Stimulated activated CD4-positive, alpha-beta T cell treated with anti-CD3 and anti-CD28 coated beads, Interleukin-4, amount 100 ng/mL, for 48 hours (primary cell): ENCODE measurements around the gene DLGAP1.
"Not testable (repeated sequence)": the region's sequence is repeated elsewhere in the genome, so short reads cannot be mapped to it uniquely, and the experiment has no call there.

ENCODE experiments used
- DNase-seq, 2 donors: peaks; one replicate each; pipeline ENCODE4 v3.0.0-alpha.2; 2020; ENCODE audit warnings: low read depth in 2 of 2

Gene DLGAP1

DNA sequence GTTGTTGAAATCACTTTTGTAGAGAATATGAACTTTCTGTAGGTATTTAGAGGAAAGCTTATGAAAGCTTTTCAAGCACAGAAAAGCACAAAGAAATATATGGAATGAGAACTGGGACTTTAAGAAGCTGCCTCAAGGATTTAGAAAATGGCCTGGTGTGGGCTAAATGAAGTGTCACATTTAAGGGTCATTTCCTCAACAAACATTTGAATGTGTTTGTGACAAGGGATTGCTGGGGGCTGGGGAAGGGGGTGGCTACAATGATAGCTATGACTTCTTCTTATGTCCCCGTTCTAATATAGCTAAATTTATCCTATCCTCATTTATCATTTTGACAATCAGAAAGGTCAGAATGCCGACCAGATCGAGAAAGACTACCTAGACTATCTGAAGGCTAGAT lies 69.2 kb downstream of the DLGAP1 start:
- no peak for DNase-seq

DNA sequence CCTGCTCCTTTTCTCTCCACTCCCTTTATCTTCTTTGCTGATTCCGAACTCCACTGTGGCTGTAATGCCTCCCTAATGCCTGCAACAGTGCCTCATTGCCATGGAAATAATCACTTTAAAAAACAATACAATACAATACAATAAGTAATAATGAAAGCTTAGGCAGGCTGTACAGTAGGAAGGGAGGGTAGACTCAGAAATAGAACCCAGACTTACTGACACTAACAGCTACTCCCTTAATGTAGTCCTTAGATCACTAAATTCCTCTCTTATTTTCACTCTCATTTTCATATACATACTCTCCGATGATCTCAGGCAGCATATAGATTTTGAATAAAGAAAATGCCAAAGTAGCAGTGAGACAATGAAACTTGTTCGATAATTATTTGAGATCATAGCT lies 70.2 kb downstream of the DLGAP1 start:
- DNase-seq = no peak

DNA sequence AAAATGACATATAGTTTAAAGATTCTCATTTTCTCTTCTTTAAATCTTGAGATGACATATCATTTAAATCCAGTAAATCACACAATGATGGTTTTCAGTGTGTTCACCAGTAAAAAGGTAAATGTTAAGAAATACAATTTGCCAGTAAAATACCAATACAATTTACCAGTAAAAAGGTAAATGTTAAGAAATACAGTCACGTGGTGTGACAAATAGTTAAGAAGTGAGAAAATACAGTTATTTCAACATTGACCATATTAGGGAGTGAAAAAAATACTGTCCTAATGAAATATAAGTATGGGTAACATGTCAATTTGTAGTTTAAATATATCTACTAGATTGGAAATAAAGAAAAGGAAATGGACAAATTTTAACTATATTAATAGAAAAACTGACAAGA lies 80.5 kb downstream of the DLGAP1 start:
- no peak for DNase-seq

- no peak for DNase-seq
These were observed 85.4 kb downstream of the DLGAP1 start for GRCh38 chr18:4369705-4370104.

- no peak for DNase-seq
These were observed 94.8 kb downstream of the DLGAP1 start for GRCh38 chr18:4360221-4360715.

GRCh38 chr18:4358618-4359017 lies 96.5 kb downstream of the DLGAP1 start:
- DNase-seq = no peak

- DNase-seq = no peak
These were observed 97.5 kb downstream of the DLGAP1 start for GRCh38 chr18:4357579-4357978.

- DNase-seq = no peak
These were observed 98.2 kb downstream of the DLGAP1 start for GRCh38 chr18:4356929-4357328.

DNA sequence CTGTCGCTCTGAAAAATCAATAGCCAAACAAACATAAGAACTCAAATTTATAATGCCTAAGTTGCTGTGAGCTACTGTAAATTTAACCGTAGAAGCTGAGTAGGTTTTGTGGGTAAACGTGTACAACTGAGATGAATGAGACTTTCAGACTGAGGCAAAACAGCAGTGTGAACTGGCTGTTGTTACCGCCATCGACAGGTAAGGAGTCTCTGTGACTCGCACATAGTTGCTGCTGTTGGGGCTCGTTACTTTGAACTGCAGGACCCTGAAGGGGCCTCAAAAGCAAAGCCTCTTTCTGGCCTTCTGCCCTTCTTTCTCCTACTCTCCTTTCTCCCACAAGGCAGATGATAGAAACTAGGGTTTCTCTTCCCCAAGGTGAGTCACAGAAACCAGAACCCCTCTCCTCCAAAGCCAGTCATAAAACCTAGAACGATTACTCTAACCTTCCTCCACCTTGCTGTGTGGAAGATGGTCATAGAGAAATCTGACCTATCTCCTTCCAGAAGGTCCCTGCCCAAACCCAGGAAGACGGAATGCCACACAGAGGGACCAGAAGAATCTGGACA lies 101.2 kb downstream of the DLGAP1 start:
- DNase-seq = no peak

DNA sequence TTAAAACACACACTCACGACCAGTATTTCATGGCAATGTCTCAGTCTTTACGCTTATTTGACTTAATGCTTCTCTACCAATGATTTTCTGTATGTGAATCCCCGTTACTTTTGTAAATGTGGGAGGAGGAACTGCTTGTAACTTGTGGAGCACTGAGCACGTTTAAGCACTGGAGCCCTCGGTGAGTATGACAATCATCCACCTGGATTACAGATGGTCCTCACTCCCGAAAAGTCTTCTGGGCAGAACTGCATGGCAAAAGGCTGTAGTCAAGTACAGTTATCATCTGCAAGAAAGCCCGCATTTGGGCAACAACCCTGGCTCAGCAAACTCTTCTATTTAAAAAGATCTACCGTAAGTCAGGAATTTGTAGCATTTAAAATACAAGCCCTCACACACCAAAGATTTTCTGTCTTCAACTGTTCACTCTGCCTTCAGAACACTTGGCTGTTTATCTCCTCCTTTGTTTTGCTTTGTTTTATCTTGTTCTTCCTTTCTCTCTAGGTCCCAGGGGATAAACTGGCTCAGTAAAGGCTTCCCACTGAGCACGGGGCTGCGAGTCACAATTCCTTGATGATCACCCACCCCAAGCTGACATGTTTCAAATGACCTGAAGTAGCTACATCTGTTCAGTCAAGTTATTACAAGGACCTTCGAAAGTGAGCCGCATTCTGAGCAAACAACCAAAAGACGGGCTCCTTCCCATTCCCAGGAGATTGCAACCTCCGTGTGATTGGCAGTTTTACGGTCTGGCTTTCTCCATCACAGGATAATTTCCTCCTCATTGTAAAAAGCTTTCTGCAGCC lies 102.2 kb downstream of the DLGAP1 start:
- DNase-seq = no peak

GRCh38 chr18:4351005-4351404 lies 104.1 kb downstream of the DLGAP1 start:
- DNase-seq = no peak

DNA sequence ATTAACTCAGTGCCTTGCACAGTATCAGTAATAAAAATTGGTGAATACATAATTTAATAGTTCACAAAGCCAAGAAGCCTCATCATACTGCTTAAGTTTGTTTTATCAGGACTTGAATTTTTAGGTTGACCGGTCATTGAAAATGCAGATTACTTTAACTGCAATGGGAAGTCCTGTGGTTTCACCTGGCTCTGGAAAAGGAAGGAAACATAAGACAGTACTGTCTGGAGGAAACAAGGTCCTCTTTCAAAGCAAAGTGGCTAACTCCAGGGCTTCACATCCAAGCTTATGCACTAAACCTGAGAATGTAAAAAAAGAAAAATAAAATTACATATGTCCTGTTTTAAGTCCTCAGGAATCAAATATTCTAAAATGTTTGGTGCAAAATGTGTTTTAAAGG lies 119.7 kb downstream of the DLGAP1 start:
- no peak for DNase-seq

GRCh38 chr18:4333043-4333442 lies 122.1 kb downstream of the DLGAP1 start:
- DNase-seq = no peak

GRCh38 chr18:4319738-4320677 lies 135.1 kb downstream of the DLGAP1 start:
- no peak for DNase-seq

DNA sequence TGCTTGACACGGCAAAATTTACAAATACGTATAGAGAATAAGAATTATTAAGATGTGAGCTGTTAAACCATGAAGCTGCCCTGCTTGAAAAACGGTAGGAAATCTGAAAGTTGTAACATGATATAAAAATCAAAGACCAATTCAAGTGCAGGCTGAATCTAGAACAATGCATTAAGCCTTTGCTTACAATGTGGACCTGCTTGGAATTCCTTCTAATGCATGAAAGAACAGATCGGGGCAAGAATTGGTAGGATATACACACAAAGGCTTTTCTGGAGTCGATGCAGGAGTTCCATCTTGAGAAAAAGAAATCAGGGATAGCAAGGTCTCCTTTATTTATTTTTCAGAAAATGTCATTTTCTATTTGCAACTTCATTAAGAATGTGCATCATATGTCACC lies 136.8 kb downstream of the DLGAP1 start:
- DNase-seq = no peak

DNA sequence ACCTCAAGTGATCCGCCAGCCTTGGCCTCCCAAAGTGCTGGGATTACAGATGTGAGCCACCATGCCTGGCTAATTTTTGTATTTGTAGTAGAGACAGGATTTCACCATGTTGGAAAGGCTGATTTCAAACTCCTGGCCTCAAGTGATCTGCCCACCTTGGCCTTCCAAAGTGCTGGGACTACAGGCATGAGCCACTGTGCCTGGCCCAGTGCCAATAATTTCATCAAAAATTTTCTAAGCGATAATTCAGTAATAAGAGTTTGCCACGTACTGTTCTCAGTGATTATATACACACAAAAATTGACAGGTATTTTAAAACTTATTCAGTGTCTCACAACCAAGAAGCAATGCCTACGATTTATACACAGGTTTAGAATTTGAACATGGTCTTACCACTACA lies 143.2 kb downstream of the DLGAP1 start:
- not testable (repeated sequence) for DNase-seq

GRCh38 chr18:4311136-4311535 lies 144.0 kb downstream of the DLGAP1 start:
- no peak for DNase-seq

- DNase-seq = no peak
These were observed 145.9 kb downstream of the DLGAP1 start for GRCh38 chr18:4309227-4309626.

DNA sequence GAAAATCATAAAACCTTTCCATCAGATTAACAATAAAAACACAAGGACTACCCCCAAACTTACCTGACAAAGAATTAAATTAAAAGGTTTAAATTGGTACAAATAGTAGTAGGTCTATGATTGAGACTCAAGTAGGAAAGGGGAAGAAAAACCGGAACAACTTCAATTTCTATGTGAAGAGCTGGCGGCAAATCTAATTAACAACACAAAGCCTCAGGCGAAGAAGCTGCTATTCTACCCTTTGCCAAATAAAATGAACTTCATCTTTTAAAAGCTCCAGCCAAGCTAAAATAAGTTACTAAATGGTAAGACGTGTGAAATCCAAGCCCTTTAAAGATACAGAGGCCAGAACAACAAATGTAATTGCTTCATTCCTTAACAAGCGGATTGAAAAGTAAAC lies 146.5 kb downstream of the DLGAP1 start:
- no peak for DNase-seq

GRCh38 chr18:4299395-4299794 lies 155.7 kb downstream of the DLGAP1 start:
- DNase-seq = no peak

GRCh38 chr18:4293337-4293736 lies 161.8 kb downstream of the DLGAP1 start:
- DNase-seq = no peak

GRCh38 chr18:4292696-4293095 lies 162.4 kb downstream of the DLGAP1 start:
- no peak for DNase-seq
